DOHH2 (cell line): Measurements from ENCODE around the gene FOXN3.

ENCODE experiments used
- H3F3A ChIP-seq: fragments of 200-600 bp; sonication (generic), shearing (Covaris generic); 2 replicates; pipeline ENCODE4 v1.6.0; 2016; ENCODE audit warnings: antibody characterized with exemption, mild to moderate bottlenecking; ENCODE audit not compliant: control insufficient read depth, insufficient read depth
- H3K27ac ChIP-seq: fragments of 200-600 bp; sonication (generic); 2 replicates; pipeline ENCODE4 v1.5.1; 2014; ENCODE audit warnings: low read depth, mild to moderate bottlenecking, low read length, moderate library complexity
- H3K27me3 ChIP-seq: fragments of 200-600 bp; sonication (generic); 2 replicates; pipeline ENCODE4 v1.6.1; 2014; ENCODE audit warnings: mild to moderate bottlenecking, low read length, mixed read lengths; ENCODE audit not compliant: control insufficient read depth
- H3K36me3 ChIP-seq: fragments of 200-600 bp; sonication (generic); 2 replicates; pipeline ENCODE4 v1.6.1; 2014; ENCODE audit warnings: mild to moderate bottlenecking, low read length, moderate library complexity, mixed read lengths; ENCODE audit not compliant: control insufficient read depth
- H3K4me1 ChIP-seq: fragments of 200-600 bp; sonication (generic); 2 replicates; pipeline ENCODE4 v1.6.1; 2014; ENCODE audit warnings: mild to moderate bottlenecking, low read length, mixed read lengths; ENCODE audit not compliant: control insufficient read depth
- H3K4me2 ChIP-seq: fragments of 200-600 bp; sonication (generic); 2 replicates; pipeline ENCODE4 v1.6.0; 2014; ENCODE audit warnings: mild to moderate bottlenecking, low read length, moderate library complexity
- H3K4me3 ChIP-seq: fragments of 200-600 bp; sonication (generic); 2 replicates; pipeline ENCODE4 v1.5.1; 2014; ENCODE audit warnings: mild to moderate bottlenecking, low read length, mixed read lengths
- H3K79me2 ChIP-seq: fragments of 200-600 bp; sonication (generic); 2 replicates; pipeline ENCODE4 v1.6.1; 2014; ENCODE audit warnings: mild to moderate bottlenecking, low read length, mixed read lengths; ENCODE audit not compliant: control insufficient read depth
- H3K9me2 ChIP-seq: fragments of 200-600 bp; sonication (generic); replicated peaks from 2 replicates; pipeline ENCODE4 v1.6.1; 2014; ENCODE audit warnings: mild to moderate bottlenecking, low read length, mixed read lengths; ENCODE audit not compliant: control insufficient read depth
- H3K9me3 ChIP-seq: fragments of 200-600 bp; sonication (generic); 2 replicates; pipeline ENCODE4 v1.6.1; 2014; ENCODE audit warnings: antibody characterized with exemption, low read length, mixed read lengths; ENCODE audit not compliant: control insufficient read depth, insufficient read depth
- H4K20me1 ChIP-seq: fragments of 200-600 bp; sonication (generic); 2 replicates; pipeline ENCODE4 v1.6.0; 2014; ENCODE audit warnings: low read depth, mild to moderate bottlenecking, antibody characterized with exemption, low read length, moderate library complexity; ENCODE audit not compliant: control insufficient read depth, insufficient read depth
- CTCF ChIP-seq: fragments of 200-600 bp; sonication (generic); IDR thresholded peaks from one replicate; pipeline ENCODE4 v1.5.1; 2014; ENCODE audit warnings: antibody characterized with exemption, mild to moderate bottlenecking, low read depth, low read length; ENCODE audit not compliant: poor library complexity, severe bottlenecking
- EZH2phosphoT487 ChIP-seq: fragments of 200-600 bp; sonication (generic); IDR thresholded peaks from 2 replicates; pipeline ENCODE4 v1.6.1; 2017; ENCODE audit warnings: borderline replicate concordance, mild to moderate bottlenecking, antibody characterized with exemption, low read length, moderate library complexity, mixed read lengths

Gene FOXN3

GRCh38 chr14:89302396-89302950 is 114.6 kb downstream of the FOXN3 start:
- Histone ChIP-seq H3K9me3 (no peaks in the 10 kb centered on the region), H3K27ac (peak overlapping the region; percentile 96; the same call in 1 of the 2 replicates), H4K20me1 (no peaks in the 10 kb centered on the region), H3K4me3 (peak overlapping the region; percentile 73), H3K4me1 (peaks cover 57% of the 10 kb centered on the region), H3K9me2 (no peaks in the 10 kb centered on the region), H3K4me2 (peak overlapping the region; percentile 82), H3K36me3 (no peaks in the 10 kb centered on the region), H3F3A (peaks cover 25% of the 10 kb centered on the region), H3K27me3 (no peaks in the 10 kb centered on the region), H3K79me2 (peaks cover 9% of the 10 kb centered on the region)
- no peak for TF ChIP-seq CTCF
- no peak for TF ChIP-seq EZH2phosphoT487

GRCh38 chr14:89299587-89299986 is 117.4 kb downstream of the FOXN3 start:
- TF ChIP-seq EZH2phosphoT487 (no peak), CTCF (no peak)
- peaks cover 3% of the 10 kb centered on the region; the same call in 1 of the 2 replicates for H3K79me2 ChIP-seq

GRCh38 chr14:89298056-89298834 is 118.8 kb downstream of the FOXN3 start:
- Histone ChIP-seq H3F3A (no peaks in the 10 kb centered on the region), H3K9me2 (no peaks in the 10 kb centered on the region), H3K27ac (no peak overlapping the region), H3K4me2 (no peak overlapping the region), H3K36me3 (no peaks in the 10 kb centered on the region), H3K4me1 (peaks cover 21% of the 10 kb centered on the region), H3K9me3 (no peaks in the 10 kb centered on the region), H3K79me2 (peaks cover 3% of the 10 kb centered on the region; the same call in 1 of the 2 replicates), H4K20me1 (no peaks in the 10 kb centered on the region), H3K27me3 (no peaks in the 10 kb centered on the region), H3K4me3 (no peak overlapping the region)
- TF ChIP-seq CTCF (no peak), EZH2phosphoT487 (no peak)

More at GRCh38 chr14:89299587-89299986, 117.4 kb downstream of the FOXN3 start:
- no peaks in the 10 kb centered on the region for H3K27me3 ChIP-seq
- H4K20me1 ChIP-seq = no peaks in the 10 kb centered on the region
- H3K36me3 ChIP-seq = no peaks in the 10 kb centered on the region
- H3K27ac ChIP-seq = no peak overlapping the region
- no peaks in the 10 kb centered on the region for H3K9me2 ChIP-seq
- no peaks in the 10 kb centered on the region for H3K9me3 ChIP-seq
- H3K4me2 ChIP-seq = no peak overlapping the region
- H3K4me3 ChIP-seq = no peak overlapping the region
- H3K4me1 ChIP-seq = peaks cover 35% of the 10 kb centered on the region
- peaks cover 6% of the 10 kb centered on the region for H3F3A ChIP-seq
